ENCODE measurements around the gene LRRC14B. TPM values are rescaled to one million over a fixed set of nuclear protein-coding genes. Genes with fewer than 3 reads are reported as not detected.

Gene LRRC14B
- polyA plus RNA-seq, 1 of the 3 experiments (the other 2 are of a cell fraction): not detected

- Histone ChIP-seq H3K4me2 (no peak overlapping the region), H3K9ac (no peak overlapping the region), H3K36me3 (replicated peaks in 1 of 2; ENCODE audit: control insufficient read depth in 1 of 2, insufficient read depth in 2 of 2, low read length in 1 of 2) (no peaks in the 10 kb centered on the region), H3K4me1 (ENCODE audit: control insufficient read depth in 1 of 2, insufficient read depth in 2 of 2, low read depth in 1 of 2, low read length in 1 of 2) (peaks cover 0 to 15% of the 10 kb centered on the region in 2 experiments; a peak in 1 of 4 replicates), H4K20me1 (ENCODE audit: insufficient read depth) (no peaks in the 10 kb centered on the region), H3K4me3 (ENCODE audit: low read depth in 2 of 2, low read length in 1 of 2) (no peak overlapping the region), H3K79me2 (ENCODE audit: insufficient read depth) (no peaks in the 10 kb centered on the region), H3K9me3 (no peaks in the 10 kb centered on the region), H3K27ac (ENCODE audit: low read depth in 2 of 2, low read length in 1 of 2) (no peak overlapping the region), H3F3A (replicated peaks; ENCODE audit: insufficient read depth) (no peaks in the 10 kb centered on the region), H3K9me2 (no peaks in the 10 kb centered on the region), H3K27me3 (ENCODE audit: insufficient read depth) (no peaks in the 10 kb centered on the region), H2AFZ (ENCODE audit: low read depth) (no peak overlapping the region)
- DNase-seq: no peak
- no peak for TF ChIP-seq SIN3A (IDR thresholded peaks at IDR 0.05; ENCODE audit: borderline replicate concordance, low read depth, low read length)
- no peak for TF ChIP-seq NRF1 (IDR thresholded peaks at IDR 0.05; ENCODE audit: low read depth, low read length)
- no peak for TF ChIP-seq REST (IDR thresholded peaks at IDR 0.05; ENCODE audit: low read depth, low read length)
- TF ChIP-seq SMC3 (IDR thresholded peaks at IDR 0.05; ENCODE audit: low read depth, low read length): no peak
- TF ChIP-seq RAD21 (IDR thresholded peaks at IDR 0.05; ENCODE audit: low read length): no peak
- no peak for TF ChIP-seq TEAD4 (IDR thresholded peaks at IDR 0.05; ENCODE audit: borderline replicate concordance, insufficient read depth)
- TF ChIP-seq PBX3 (IDR thresholded peaks at IDR 0.05): no peak
- TF ChIP-seq USF1 (IDR thresholded peaks at IDR 0.05; ENCODE audit: borderline replicate concordance, low read depth): no peak
- no peak for TF ChIP-seq IRF3 (IDR thresholded peaks at IDR 0.05; ENCODE audit: low read depth, low read length)
- no peak for TF ChIP-seq EZH2phosphoT487 (IDR thresholded peaks at IDR 0.05; ENCODE audit: borderline replicate concordance, low read depth)
- 81% methylated on average over 5 of the region's 12 CpGs for WGBS (ENCODE audit: low lambda C conversion rate)
- ChIA-PET CTCF (interaction anchor here (1.1 kb wide), 1 partner anchor 19 kb away, joined by 4 read pairs; no protein-coding TSS in a partner anchor), POLR2A (no interaction called here)
Measured at GRCh38 chr5:169728-170094, 21.6 kb upstream of the LRRC14B start.
